K562 (cell line): ENCODE results near the gene ZNF595. TPM values are rescaled to one million over a fixed set of nuclear protein-coding genes. Genes with fewer than 3 reads are reported as not detected.
A peak's percentile ranks its signal among the peaks of the same experiment; 100 is the strongest.
"Not testable (repeated sequence)": the region's sequence is repeated elsewhere in the genome, so short reads cannot be mapped to it uniquely, and the experiment has no call there.

ENCODE experiments used
- ATAC-seq: fragments of 200-7000 bp; cut with Tn5 transposase; 3 replicates; pipeline ENCODE4 v1.9.1; 2020; ENCODE audit warnings: moderate library complexity
- Bru-seq: library from RNA; stranded (reverse); fragments of 400-500 nt; gene quantifications from one replicate; lab custom pipeline; 2021; lab: Mats Ljungman, UMichigan
- BruChase-seq, 2 experiments: library from RNA; stranded (reverse); fragments of 400-500 nt; gene quantifications; one replicate each; lab custom pipeline; 2021; lab: Mats Ljungman, UMichigan
- BruUV-seq: library from RNA; stranded (reverse); fragments of 400-500 nt; replicated peaks from 2 replicates; lab custom pipeline; 2021; lab: Mats Ljungman, UMichigan
- CTCF ChIA-PET: fragments of 300-600 bp; formaldehyde crosslinking; extraction: SDS; loops from one replicate; lab custom pipeline; 2021; ENCODE audit warnings: low intra/inter-chr PET ratio; lab: Yijun Ruan, JAX
- POLR2A ChIA-PET: fragments of 300-600, 350-650 bp; sonication (Branson Sonifier 250); formaldehyde crosslinking; extraction: SDS; loops from one replicate; lab custom pipeline; 2021; ENCODE audit warnings: antibody characterized with exemption, inconsistent platforms; lab: Yijun Ruan, JAX
- DNase-seq, 4 experiments: peaks; one replicate each; pipeline versions ENCODE4 v3.0.0 to v3.0.0-alpha.2; 2011 to 2018; ENCODE audit warnings: low spot score in 3 of 4, mixed read lengths in 3 of 4; ENCODE audit errors: extremely low read depth in 1 of 4
- FAIRE-seq: peaks from 2 replicates; lab custom pipeline; 2011; peaks lifted over from hg19 to GRCh38; lab: Jason Lieb, UNC
- H2AFZ ChIP-seq: 2 replicates; pipeline ENCODE4 v1.6.0; 2011; ENCODE audit warnings: low read depth, low read length, control low read depth, inconsistent platforms
- H3K27ac ChIP-seq: fragments of 200-600 bp; 3 replicates; pipeline ENCODE4 v1.8.0; 2011; ENCODE audit warnings: low read depth, mild to moderate bottlenecking, control low read depth, inconsistent platforms, low read length, moderate library complexity, mixed read lengths; ENCODE audit errors: extremely low read depth
- H3K27me3 ChIP-seq, 2 experiments: fragments of 300-600 bp in 1 of 2; 2 replicates in 1 of 2; 3 replicates in 1 of 2; pipeline versions ENCODE4 v1.6.0 to v1.8.0; 2011; ENCODE audit warnings: inconsistent platforms in 2 of 2, low read length in 2 of 2, mild to moderate bottlenecking in 1 of 2, mixed read lengths in 1 of 2, moderate library complexity in 1 of 2; ENCODE audit not compliant: control insufficient read depth in 2 of 2, insufficient read depth in 2 of 2
- H3K36me3 ChIP-seq: fragments of 300-600 bp; 3 replicates; pipeline ENCODE4 v1.8.0; 2011; ENCODE audit warnings: mild to moderate bottlenecking, low read length, inconsistent platforms; ENCODE audit not compliant: control insufficient read depth, insufficient read depth
- H3K4me1 ChIP-seq, 2 experiments: fragments of 200-600 bp in 1 of 2; replicated peaks in 1 of 2; 2 replicates in 1 of 2; 3 replicates in 1 of 2; pipeline versions ENCODE4 v1.5.1 to v1.8.0; 2011; ENCODE audit warnings: inconsistent platforms in 2 of 2, low read length in 2 of 2, mild to moderate bottlenecking in 1 of 2, mixed read lengths in 1 of 2, moderate library complexity in 1 of 2; ENCODE audit not compliant: control insufficient read depth in 2 of 2, insufficient read depth in 2 of 2
- H3K4me2 ChIP-seq: 2 replicates; pipeline ENCODE4 v1.6.1; 2011; ENCODE audit warnings: low read length, control low read depth, inconsistent platforms, mixed read lengths; ENCODE audit not compliant: insufficient read depth
- H3K4me3 ChIP-seq: fragments of 200-600 bp; sonication (generic), shearing (Covaris generic); 2 replicates; pipeline ENCODE4 v1.5.1; 2016; ENCODE audit warnings: control low read depth, inconsistent platforms
- H3K79me2 ChIP-seq: fragments of 200-600 bp; 3 replicates; pipeline ENCODE4 v1.8.0; 2011; ENCODE audit warnings: low read length, inconsistent platforms; ENCODE audit not compliant: control insufficient read depth, insufficient read depth
- H3K9ac ChIP-seq, 2 experiments: 2 replicates each; pipeline versions ENCODE4 v1.6.0 to v1.6.1; 2011; ENCODE audit warnings: low read depth in 2 of 2, low read length in 2 of 2, control low read depth in 1 of 2, inconsistent platforms in 1 of 2, mild to moderate bottlenecking in 1 of 2, mixed read lengths in 1 of 2; ENCODE audit not compliant: insufficient read depth in 1 of 2
- H3K9me1 ChIP-seq: one replicate; pipeline ENCODE4 v1.6.0; 2011; ENCODE audit warnings: inconsistent platforms, mild to moderate bottlenecking, low read length, moderate library complexity; ENCODE audit not compliant: control insufficient read depth, insufficient read depth
- H3K9me3 ChIP-seq: replicated peaks from 2 replicates; pipeline ENCODE4 v1.5.1; 2011; ENCODE audit warnings: low read depth, low read length, inconsistent platforms; ENCODE audit not compliant: control insufficient read depth, insufficient read depth
- H4K20me1 ChIP-seq: replicated peaks from 2 replicates; pipeline ENCODE4 v1.6.1; 2011; ENCODE audit warnings: low read length, inconsistent platforms, mixed read lengths; ENCODE audit not compliant: control insufficient read depth, insufficient read depth
- ETV6 ChIP-seq, 3 experiments: fragments of 150-350 bp in 1 of 3; sonication (generic) in 1 of 3; formaldehyde crosslinking in 1 of 3; IDR thresholded peaks; 2 replicates each; pipeline versions ENCODE4 v1.6.1 to v1.8.0; 2014 to 2022; ENCODE audit warnings: borderline replicate concordance in 2 of 3, low read depth in 2 of 3, antibody characterized with exemption in 1 of 3, low read length in 1 of 3, mild to moderate bottlenecking in 1 of 3, missing genetic modification reagents in 1 of 3
- FOS ChIP-seq: IDR thresholded peaks from 3 replicates; pipeline ENCODE4 v1.6.1; 2011; ENCODE audit not compliant: insufficient read length; ENCODE audit errors: extremely low read depth
- GABPA ChIP-seq: fragments of 200-800 bp; sonication (Bioruptor generic); conservative IDR thresholded peaks from 2 replicates; pipeline ENCODE4 v1.6.1; 2016; ENCODE audit warnings: low read depth, missing genetic modification characterization, missing compliant biosample characterization
- MAZ ChIP-seq, 2 experiments: fragments of 450-650 bp in 1 of 2; sonication (generic) in 1 of 2; formaldehyde crosslinking; IDR thresholded peaks in 1 of 2; conservative IDR thresholded peaks in 1 of 2; 2 replicates each; pipeline versions ENCODE4 v1.4.0 to v1.5.0; 2020; ENCODE audit warnings: mild to moderate bottlenecking in 1 of 2, missing genetic modification reagents in 1 of 2
- MBD2 ChIP-seq: sonication (generic); IDR thresholded peaks from 2 replicates; pipeline ENCODE4 v1.6.1; 2016; ENCODE audit warnings: low read depth, borderline replicate concordance
- PHF8 ChIP-seq: fragments of 200-600 bp; sonication (generic); IDR thresholded peaks from 2 replicates; pipeline ENCODE4 v1.6.1; 2012; ENCODE audit warnings: mixed run types, mild to moderate bottlenecking, inconsistent platforms, low read length, moderate library complexity, borderline replicate concordance
- POLR2AphosphoS5 ChIP-seq: IDR thresholded peaks from 2 replicates; pipeline ENCODE4 v1.6.1; 2011; ENCODE audit warnings: mild to moderate bottlenecking, low read depth, low read length, moderate library complexity; ENCODE audit not compliant: control insufficient read depth, insufficient read depth
- POLR2G ChIP-seq: fragments of 200-400 bp; formaldehyde crosslinking; IDR thresholded peaks from 2 replicates; pipeline ENCODE4 v1.6.1; 2017; ENCODE audit warnings: low read depth, mild to moderate bottlenecking, antibody characterized with exemption, low read length, moderate library complexity
- RBBP5 ChIP-seq: fragments of 200-600 bp; sonication (generic); IDR thresholded peaks from 2 replicates; pipeline ENCODE4 v1.6.1; 2012; ENCODE audit warnings: borderline replicate concordance, mild to moderate bottlenecking, low read length, control low read depth, inconsistent platforms; ENCODE audit not compliant: insufficient read depth, poor library complexity, severe bottlenecking
- YY1 ChIP-seq, 3 experiments: IDR thresholded peaks; 2 replicates each; pipeline ENCODE4 v1.6.1; 2011; ENCODE audit warnings: low read length in 2 of 3, mild to moderate bottlenecking in 2 of 3, moderate library complexity in 2 of 3, borderline replicate concordance in 1 of 3, control low read depth in 1 of 3, low read depth in 1 of 3; ENCODE audit not compliant: insufficient read depth in 3 of 3, insufficient replicate concordance in 2 of 3, control insufficient read depth in 1 of 3, insufficient read length in 1 of 3; ENCODE audit errors: extremely low read depth in 1 of 3
- WGBS: fragments of 100-300 bp; shearing (Covaris generic); methylation state at CpG from one replicate; pipeline ENCODE4 v1.1.6; 2016; ENCODE audit warnings: low coverage, mixed read lengths; ENCODE audit not compliant: insufficient coverage; ENCODE audit errors: missing lambda C conversion rate; 5-methylcytosine and 5-hydroxymethylcytosine counted together
- in situ Hi-C: fragments of 300-500 bp; cut with MboI; formaldehyde crosslinking; loops from 4 replicates; pipeline ENCODE4 v1.15.0; 2018; ENCODE audit warnings: inconsistent platforms, mixed read lengths
- intact Hi-C: fragments of 100-400 bp; cut with micrococcal nuclease; formaldehyde crosslinking; loops from 2 replicates; pipeline ENCODE4 v1.14.2; 2022
- long read RNA-seq, 3 experiments: library from polyadenylated mRNA in 2 of 3; library from RNA in 1 of 3; unstranded in 2 of 3; stranded (forward) in 1 of 3; transcript quantifications; one replicate each; pipeline ENCODE4 v2.0.0, GENCODE V29; 2019 to 2022
- polyA minus RNA-seq, 3 experiments: library from RNA; depleted of rRNA, polyadenylated mRNA; stranded (reverse); fragments of >200 nt; gene quantifications; 2 replicates each; pipeline ENCODE4 v1.2.3, GENCODE V29; 2011
- polyA plus RNA-seq, 8 experiments: library from polyadenylated mRNA; depleted of rRNA in 4 of 8; stranded (reverse) in 5 of 8; unstranded in 3 of 8; fragments of >200 nt; fragmentation: Nextera tagmentation in 2 of 8; fragmentation: Illumina TruSeq in 1 of 8; extraction: Ambion mirVana in 2 of 8; extraction: Trizol in 1 of 8; gene quantifications; 2 replicates each; pipeline versions ENCODE4 v1.2.1 to v1.2.3, GENCODE V29; 2011 to 2014; ENCODE audit warnings: inconsistent platforms in 1 of 8, missing spikeins in 1 of 8
- total RNA-seq, 7 experiments: library from RNA; depleted of rRNA in 6 of 7; stranded (reverse); fragments of >200 nt in 6 of 7; fragmentation: Illumina TruSeq in 2 of 7; extraction: Trizol in 2 of 7; gene quantifications; 2 replicates each; pipeline versions ENCODE4 v1.2.1 to v1.2.3, GENCODE V29; 2011 to 2021; ENCODE audit warnings: low replicate concordance in 1 of 7

The ZNF595 gene
- 375 and 579 TPM in 2 replicates for total RNA-seq (2011; cell fraction: chromatin; rRNA removed; ENCODE audit: low replicate concordance)
- total RNA-seq (2011; cell fraction: nucleolus; rRNA removed): 319 and 349 TPM in 2 replicates
- total RNA-seq (2011; cell fraction: nucleoplasm; rRNA removed): 489 and 563 TPM in 2 replicates
- total RNA-seq (2014; rRNA removed) (226 and 279 TPM in 2 replicates), total RNA-seq (2014; rRNA removed; fragmentation: Illumina TruSeq; extraction: Trizol) (276 and 295 TPM in 2 replicates), total RNA-seq (2015; rRNA removed; fragmentation: Illumina TruSeq; extraction: Trizol) (212 and 230 TPM in 2 replicates), total RNA-seq (2021) (227 and 237 TPM in 2 replicates), polyA plus RNA-seq (2011; rRNA removed) (632 and 750 TPM in 2 replicates), polyA plus RNA-seq (2014; fragmentation: Illumina TruSeq; extraction: Trizol) (399 and 453 TPM in 2 replicates), polyA plus RNA-seq (2014; fragmentation: Nextera tagmentation; extraction: Ambion mirVana) (100 to 1,000 TPM; 116 to 185 TPM), polyA plus RNA-seq (2014; rRNA removed) (446 and 503 TPM in 2 replicates), polyA minus RNA-seq (2011; rRNA and poly(A)+ RNA removed) (235 and 266 TPM in 2 replicates), Bru-seq, nascent RNA (percentile 94 among the genes with signal in this experiment), BruChase-seq, experiment 1, labeled RNA remaining after a 2-hour chase (percentile 96 among the genes with signal in this experiment), BruChase-seq, experiment 2, labeled RNA remaining after a 6-hour chase (percentile 94 among the genes with signal in this experiment)
- polyA plus RNA-seq (2011; cell fraction: cytosol; rRNA removed): 341 and 663 TPM in 2 replicates
- polyA plus RNA-seq (2011; cell fraction: nucleus; rRNA removed): 912 and 1,021 TPM in 2 replicates
- polyA plus RNA-seq (2012): 171 and 385 TPM in 2 replicates
- 175 and 203 TPM in 2 replicates for polyA minus RNA-seq (2011; cell fraction: cytosol; rRNA and poly(A)+ RNA removed)
- 385 and 630 TPM in 2 replicates for polyA minus RNA-seq (2011; cell fraction: nucleus; rRNA and poly(A)+ RNA removed)
- long read RNA-seq, experiment 1, transcript ZNF595-201 (3 exons, 747 nt): major isoform, 23 of 147 reads
- long read RNA-seq, experiment 1, transcript ZNF595-205 (4 exons, 2,911 nt): minor isoform, 14 of 147 reads
- long read RNA-seq, experiment 1, transcript ZNF595-202 (4 exons, 1,072 nt): minor isoform, 11 of 147 reads
- long read RNA-seq, experiment 1, partial matches to known transcripts: 5 of 147 reads
- long read RNA-seq, experiment 1, other reads (novel, unspliced or antisense): 93 of 147 reads
- long read RNA-seq, experiment 2, transcript ZNF595-202 (4 exons, 1,072 nt): minor isoform, 5 of 47 reads
- long read RNA-seq, experiment 2, transcript ZNF595-201 (3 exons, 747 nt): major isoform, 17 of 47 reads
- long read RNA-seq, experiment 2, partial matches to known transcripts: 7 of 47 reads
- long read RNA-seq, experiment 2, other reads (novel, unspliced or antisense): 15 of 47 reads
- long read RNA-seq, experiment 3, transcript ZNF595-205 (4 exons, 2,911 nt): minor isoform, 6 of 48 reads
- long read RNA-seq, experiment 3, transcript ZNF595-202 (4 exons, 1,072 nt): minor isoform, 8 of 48 reads
- long read RNA-seq, experiment 3, transcript ZNF595-201 (3 exons, 747 nt): major isoform, 12 of 48 reads
- long read RNA-seq, experiment 3, partial matches to known transcripts: 0 of 48 reads
- long read RNA-seq, experiment 3, other reads (novel, unspliced or antisense): 19 of 48 reads

DNA sequence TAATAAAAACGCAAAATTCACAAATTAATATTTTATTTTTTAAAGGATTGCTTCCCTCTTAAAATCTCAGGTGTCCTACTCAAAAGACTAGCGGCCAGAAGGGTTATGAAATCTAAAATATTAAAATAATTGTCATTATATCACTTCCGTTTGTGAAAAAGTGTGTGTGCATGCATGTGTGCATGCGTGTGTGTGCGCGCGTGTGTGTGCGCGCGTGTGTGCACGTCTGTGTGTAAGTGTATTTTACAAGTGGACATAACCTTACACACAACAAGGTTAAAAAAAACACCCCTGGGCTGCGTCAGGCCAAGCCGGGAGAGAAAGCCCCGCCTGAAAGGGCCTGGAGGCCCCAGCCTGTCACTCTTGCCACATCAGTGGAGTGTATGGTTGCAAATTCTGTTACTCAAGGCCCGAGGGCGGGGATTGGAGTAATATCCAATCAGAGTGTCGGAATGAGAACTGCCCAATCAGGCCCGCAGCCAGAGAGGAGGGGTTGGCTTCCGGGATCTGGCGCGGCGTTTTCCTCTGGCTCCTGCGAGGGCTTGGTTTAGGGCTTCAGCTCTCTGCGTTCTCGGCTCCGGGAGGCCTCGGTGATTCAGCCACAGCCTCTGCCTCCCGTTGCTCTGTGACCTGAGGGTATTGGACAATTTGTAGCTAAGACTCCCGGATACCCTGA, at the start of gene ZNF595:
ZNF595 (plus strand) TSS at position 518 of the 676 bp plus-strand sequence. CDS start 168 bp downstream, outside the sequence.
- H3K27me3 ChIP-seq; DNase-seq; H3K4me1 ChIP-seq; intact Hi-C loops; H3K36me3 ChIP-seq; H4K20me1 ChIP-seq; BruUV-seq; H3K9me1 ChIP-seq; H2AFZ ChIP-seq; in situ Hi-C loops; CTCF ChIA-PET; H3K9me3 ChIP-seq; TF ChIP-seq ETV6 (CRISPR knock-in tag; IDR thresholded peaks at IDR 0.05; ENCODE audit: borderline replicate concordance): not testable (repeated sequence)
- FAIRE-seq (peak; percentile 97), ATAC-seq (peak; percentile 93)
- peaks cover 15% of the 10 kb centered on the region for H3K79me2 ChIP-seq
- peak within 1 kb of the TSS; percentile 48 for H3K4me3 ChIP-seq
- H3K9ac ChIP-seq: peak within 1 kb of the TSS; percentile 50 to 89; a peak in 3 of 4 replicates
- peak within 1 kb of the TSS; percentile 47; the same call in 2 of the 3 replicates for H3K27ac ChIP-seq
- 32% methylated on average over 18 of the region's 29 CpGs for WGBS
- POLR2A ChIA-PET: interaction anchor here (0.6 to 3.7 kb wide), 7 partner anchors 8 to 29 kb away, joined by 3 to 21 read pairs (median 5); no protein-coding TSS in a partner anchor
- peak within 1 kb of the TSS; percentile 44; the same call in 1 of the 2 replicates for H3K4me2 ChIP-seq
- TF ChIP-seq PHF8: peak; percentile 28; the same call in 1 of the 2 replicates
- TF ChIP-seq YY1 (IDR thresholded peaks at IDR 0.05; ENCODE audit: borderline replicate concordance in 1 of 3, control insufficient read depth in 1 of 3, extremely low read depth in 1 of 3, insufficient read depth in 3 of 3, insufficient read length in 1 of 3, insufficient replicate concordance in 2 of 3, low read depth in 1 of 3, low read length in 2 of 3): peak in 1 of 3 experiments; percentile 27
- TF ChIP-seq FOS: peak; percentile 6
- peak; percentile 39; the same call in 1 of the 2 replicates for TF ChIP-seq POLR2AphosphoS5
- peak; percentile 54 for TF ChIP-seq RBBP5
- TF ChIP-seq GABPA (tag): peak; percentile 57
- 0 out of 4 replicates have a peak, but pooled peaks of 1 of the 2 experiments have one; percentile 40 for TF ChIP-seq ETV6 (IDR thresholded peaks at IDR 0.05; ENCODE audit: borderline replicate concordance in 1 of 2, low read depth in 2 of 2, low read length in 1 of 2)
- TF ChIP-seq MAZ (CRISPR knock-in tag; conservative IDR thresholded peaks at IDR 0.05 in 1 of 2, IDR thresholded peaks at IDR 0.05 in 1 of 2): peak in 1 of 2 experiments; percentile 43; a peak in 1 of 4 replicates
- peak; percentile 52; the same call in 1 of the 2 replicates for TF ChIP-seq MBD2
- TF ChIP-seq POLR2G: peak; percentile 68
